CD4-positive, alpha-beta T cell (primary cell): Measurements from ENCODE around the gene LRRC4B. TPM values are rescaled to one million over a fixed set of nuclear protein-coding genes. Genes with fewer than 3 reads are reported as not detected.
A peak's percentile ranks its signal among the peaks of the same experiment; 100 is the strongest.
"Not testable (repeated sequence)": the region's sequence is repeated elsewhere in the genome, so short reads cannot be mapped to it uniquely, and the experiment has no call there.

Experiments used
- ATAC-seq: fragments of 200-7000 bp; cut with Tn5 transposase; one replicate; pipeline ENCODE4 v1.10.0; 2022; ENCODE audit warnings: mild to moderate bottlenecking; ENCODE audit not compliant: poor library complexity
- CTCF ChIA-PET: fragments of 350-600 bp; sonication (Branson Sonifier 250); formaldehyde crosslinking; loops from one replicate; lab custom pipeline; 2021; ENCODE audit warnings: antibody characterized with exemption, inconsistent platforms; lab: Charles Lee
- POLR2A ChIA-PET: fragments of 350-600 bp; sonication (Branson Sonifier 250); formaldehyde crosslinking; loops from one replicate; lab custom pipeline; 2021; ENCODE audit warnings: antibody characterized with exemption, inconsistent platforms; lab: Charles Lee
- DNase-seq, 14 experiments: peaks; one replicate each; pipeline ENCODE4 v3.0.0-alpha.2; 2013 to 2020; ENCODE audit warnings: mixed read lengths in 2 of 14
- H3K27ac ChIP-seq, 2 donors: one replicate each; pipeline versions ENCODE4 v1.5.1 to v1.7.0; 2013; ENCODE audit warnings: low read length in 2 of 2, low read depth in 1 of 2, mild to moderate bottlenecking in 1 of 2
- H3K27me3 ChIP-seq, 2 experiments: 1 replicate in 1 of 2; 2 replicates in 1 of 2; pipeline versions ENCODE4 v1.6.1 to v1.7.0; 2013; ENCODE audit warnings: low read length in 2 of 2, control low read depth in 1 of 2, mild to moderate bottlenecking in 1 of 2, moderate library complexity in 1 of 2; ENCODE audit not compliant: insufficient read depth in 2 of 2, control insufficient read depth in 1 of 2
- H3K36me3 ChIP-seq: one replicate; pipeline ENCODE4 v1.6.1; 2013; ENCODE audit warnings: low read length, control low read depth; ENCODE audit not compliant: insufficient read depth
- H3K4me1 ChIP-seq: one replicate; pipeline ENCODE4 v1.6.1; 2013; ENCODE audit warnings: low read length, control low read depth; ENCODE audit not compliant: insufficient read depth
- H3K4me3 ChIP-seq: one replicate; pipeline ENCODE4 v1.5.1; 2013; ENCODE audit warnings: mild to moderate bottlenecking, low read length, moderate library complexity
- H3K9me3 ChIP-seq, 2 experiments: 1 replicate in 1 of 2; 2 replicates in 1 of 2; pipeline versions ENCODE4 v1.6.1 to v1.7.0; 2013; ENCODE audit warnings: low read length in 2 of 2, mild to moderate bottlenecking in 2 of 2, control low read depth in 1 of 2, moderate library complexity in 1 of 2; ENCODE audit not compliant: control insufficient read depth in 1 of 2, insufficient read depth in 1 of 2
- H3K27ac Mint-ChIP-seq: one replicate; pipeline ENCODE4 v1.8.0; 2020; ENCODE audit warnings: mixed read lengths
- H3K27me3 Mint-ChIP-seq: one replicate; pipeline ENCODE4 v1.8.0; 2021; ENCODE audit warnings: mixed read lengths
- H3K36me3 Mint-ChIP-seq: one replicate; pipeline ENCODE4 v1.8.0; 2021; ENCODE audit warnings: low read depth, mixed read lengths
- H3K4me1 Mint-ChIP-seq: one replicate; pipeline ENCODE4 v1.8.0; 2021; ENCODE audit warnings: low read depth, mixed read lengths
- H3K4me3 Mint-ChIP-seq: one replicate; pipeline ENCODE4 v1.8.0; 2020; ENCODE audit warnings: mild to moderate bottlenecking, mixed read lengths
- H3K9me3 Mint-ChIP-seq: one replicate; pipeline ENCODE4 v1.8.0; 2020; ENCODE audit warnings: mixed read lengths
- CTCF ChIP-seq: fragments of 200-600 bp; IDR thresholded peaks from one replicate; pipeline ENCODE4 v1.8.0; 2022; ENCODE audit warnings: antibody characterized with exemption, mild to moderate bottlenecking
- intact Hi-C, 2 experiments: fragments of 100-400 bp; cut with DNase I in 1 of 2; cut with micrococcal nuclease in 1 of 2; formaldehyde crosslinking; loops; one replicate each; pipeline versions ENCODE4 v1.15.1 to v1.9.0; 2023 to 2025; cut with DNase I, micrococcal nuclease
- total RNA-seq, 174 experiments: library from RNA in 2 of 174; stranded (reverse) in 2 of 174; gene quantifications; one replicate each; pipeline ENCODE4 v1.2.3 and lab custom pipeline; 2021 to 2026

Gene LRRC4B
- total RNA-seq, 2 experiments from 2014 or later, result not detected

- H3K4me3 Mint-ChIP-seq, result no peak overlapping the region
- DNase-seq (peak; percentile 6 to 82 (median 58)), ATAC-seq (peak; percentile 89)
- H3K4me1 Mint-ChIP-seq, result peaks cover 10% of the 10 kb centered on the region
- H3K36me3 Mint-ChIP-seq, result no peaks in the 10 kb centered on the region
- Histone ChIP-seq H3K27ac (no peak overlapping the region), H3K27me3 (peaks cover 15% of the 10 kb centered on the region in 2 experiments), H3K9me3 (peaks cover 0 to 28% of the 10 kb centered on the region in 2 experiments), H3K4me3 (no peak overlapping the region), H3K36me3 (no peaks in the 10 kb centered on the region), H3K4me1 (peaks cover 13% of the 10 kb centered on the region)
- peaks cover 52% of the 10 kb centered on the region for H3K27me3 Mint-ChIP-seq
- no peak overlapping the region for H3K27ac Mint-ChIP-seq
- ChIA-PET POLR2A (no interaction called here), CTCF (interaction anchor here (0.7 kb wide), 1 partner anchor 174 kb away, joined by 3 read pairs; no protein-coding TSS in a partner anchor)
- intact Hi-C loops, result loop anchor here (2.0 kb wide), 1 partner anchor 175 kb away; no protein-coding TSS in a partner anchor
- TF ChIP-seq CTCF, result no peak
- H3K9me3 Mint-ChIP-seq, result peaks cover 7% of the 10 kb centered on the region
These were observed 39.9 kb upstream of the LRRC4B start for GRCh38 chr19:50607874-50608785.

DNA sequence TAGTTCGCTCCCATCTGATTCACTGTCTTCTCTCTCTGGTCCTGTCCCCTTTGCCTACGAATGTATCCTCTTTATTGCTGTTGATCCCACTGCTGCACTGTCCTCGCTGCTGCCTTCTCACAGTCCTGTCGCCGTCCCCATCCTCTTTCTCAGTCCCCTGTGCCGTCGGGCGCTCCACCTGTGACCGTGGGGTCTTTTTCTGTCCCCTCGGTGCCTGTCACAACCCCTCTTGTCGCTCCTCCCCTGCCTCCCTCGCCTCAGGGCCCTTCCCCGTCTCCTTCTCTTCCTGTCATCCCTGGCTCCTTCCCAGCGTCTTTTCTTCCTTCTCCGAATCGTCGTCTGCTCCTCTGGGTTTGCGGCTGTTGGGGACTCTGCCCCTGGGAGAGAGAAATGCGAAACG, 39.2 kb upstream of the LRRC4B start:
- H3K9me3 Mint-ChIP-seq, result peaks cover 7% of the 10 kb centered on the region
- peaks cover 56% of the 10 kb centered on the region for H3K27me3 Mint-ChIP-seq
- TF ChIP-seq CTCF, result no peak
- H3K4me1 Mint-ChIP-seq, result peaks cover 10% of the 10 kb centered on the region
- Histone ChIP-seq H3K36me3 (no peaks in the 10 kb centered on the region), H3K4me1 (peaks cover 13% of the 10 kb centered on the region), H3K9me3 (peaks cover 0 to 28% of the 10 kb centered on the region in 2 experiments), H3K27ac (no peak overlapping the region), H3K4me3 (no peak overlapping the region), H3K27me3 (peaks cover 17 to 21% of the 10 kb centered on the region in 2 experiments)
- ChIA-PET CTCF (no interaction called here), POLR2A (no interaction called here)
- intact Hi-C loops, result loop anchor here (2.0 kb wide), 1 partner anchor 175 kb away; no protein-coding TSS in a partner anchor
- H3K36me3 Mint-ChIP-seq, result no peaks in the 10 kb centered on the region
- ATAC-seq (no peak), DNase-seq (no peak)
- H3K27ac Mint-ChIP-seq, result no peak overlapping the region
- H3K4me3 Mint-ChIP-seq, result no peak overlapping the region

DNA sequence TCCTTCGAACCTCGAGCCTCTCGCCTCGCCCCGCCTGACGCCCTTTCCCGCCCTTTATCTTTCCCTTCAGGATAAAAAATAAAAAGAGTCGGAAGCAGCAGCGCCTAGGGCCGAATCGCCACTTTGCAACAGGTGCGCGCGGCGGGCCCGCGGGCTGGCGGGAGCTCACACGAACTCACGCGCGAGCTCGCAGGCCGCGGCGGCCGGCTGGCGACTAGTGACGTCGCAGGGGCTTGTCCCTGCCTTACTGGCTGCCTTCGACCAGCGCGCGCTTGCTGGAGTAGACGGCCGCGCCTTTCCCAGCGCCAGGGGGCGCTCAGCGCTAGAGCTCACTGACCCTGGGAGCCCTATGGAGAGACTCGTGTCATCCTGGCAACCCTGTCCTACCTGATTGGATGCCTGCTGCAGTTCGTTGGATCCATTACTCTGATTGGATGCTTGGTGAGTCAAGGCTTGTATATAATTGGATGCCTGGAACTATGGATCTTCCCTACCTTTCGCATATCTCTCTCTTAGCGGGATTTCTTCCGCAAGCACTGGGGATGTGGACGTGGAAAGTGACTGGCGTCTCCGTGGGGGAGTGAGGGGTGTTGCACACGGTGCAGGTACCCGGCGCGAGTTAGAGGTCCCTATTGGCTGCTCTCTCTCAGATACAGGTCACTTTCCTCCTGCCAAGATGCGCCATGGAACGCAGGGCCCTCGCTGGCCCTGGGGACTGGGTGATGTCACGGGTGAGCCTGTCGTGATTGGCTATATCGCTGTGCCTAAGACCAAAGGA, 38.0 kb upstream of the LRRC4B start:
- H3K9me3 Mint-ChIP-seq, CTCF ChIA-PET: not testable (repeated sequence)
- H3K4me1 Mint-ChIP-seq, result peaks cover 10% of the 10 kb centered on the region

DNA sequence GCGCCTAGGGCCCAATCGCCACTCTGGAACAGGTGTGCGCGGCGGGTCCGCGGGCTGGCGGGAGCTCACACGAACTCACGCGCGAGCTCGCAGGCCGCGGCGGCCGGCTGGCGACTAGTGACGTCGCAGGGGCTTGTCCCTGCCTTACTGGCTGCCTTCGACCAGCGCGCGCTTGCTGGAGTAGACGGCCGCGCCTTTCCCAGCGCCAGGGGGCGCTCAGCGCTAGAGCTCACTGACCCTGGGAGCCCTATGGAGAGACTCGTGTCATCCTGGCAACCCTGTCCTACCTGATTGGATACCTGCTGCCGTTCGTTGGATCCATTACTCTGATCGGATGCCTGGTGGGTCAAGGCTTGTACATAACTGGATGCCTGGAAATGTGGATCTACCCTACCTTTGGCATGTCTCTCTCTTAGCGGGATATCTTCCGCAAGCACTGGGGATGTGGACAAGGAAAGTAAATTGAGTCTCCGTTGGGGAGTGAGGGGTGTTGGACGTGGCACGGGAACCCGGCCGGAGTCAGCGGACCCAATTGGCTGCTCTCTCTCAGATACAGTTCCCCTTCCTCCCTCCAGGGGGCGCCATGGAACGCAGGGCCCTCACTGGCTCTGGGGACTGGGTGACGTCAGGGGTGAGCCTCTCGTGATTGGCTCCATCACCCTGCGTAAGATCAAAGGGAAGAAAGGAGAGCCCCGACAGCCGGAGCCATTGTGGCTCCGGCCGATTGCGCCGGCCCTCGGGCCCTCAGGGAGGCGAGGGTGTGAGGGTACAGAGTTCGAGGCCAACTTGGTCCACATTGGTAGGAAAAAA, 36.2 kb upstream of the LRRC4B start:
- H3K27me3 Mint-ChIP-seq, result peaks cover 76% of the 10 kb centered on the region
- peaks cover 21 to 32% of the 10 kb centered on the region in 2 experiments for H3K27me3 ChIP-seq
- H3K27ac Mint-ChIP-seq, ATAC-seq, CTCF ChIA-PET, DNase-seq, H3K4me3 ChIP-seq, H3K36me3 ChIP-seq, H3K4me3 Mint-ChIP-seq, H3K27ac ChIP-seq, H3K9me3 Mint-ChIP-seq, intact Hi-C loops, POLR2A ChIA-PET, H3K36me3 Mint-ChIP-seq: not testable (repeated sequence)
- peaks cover 0 to 28% of the 10 kb centered on the region in 2 experiments for H3K9me3 ChIP-seq
- peaks cover 10% of the 10 kb centered on the region for H3K4me1 Mint-ChIP-seq
- H3K4me1 ChIP-seq, result peaks cover 13% of the 10 kb centered on the region

More for the DNA sequence above, 38.0 kb upstream of the LRRC4B start:
- H3K4me3 Mint-ChIP-seq, H3K36me3 ChIP-seq, POLR2A ChIA-PET, DNase-seq, ATAC-seq, H3K27ac Mint-ChIP-seq, H3K27ac ChIP-seq, H3K4me3 ChIP-seq, H3K36me3 Mint-ChIP-seq: not testable (repeated sequence)
- Histone ChIP-seq H3K9me3 (peaks cover 0 to 28% of the 10 kb centered on the region in 2 experiments), H3K4me1 (peaks cover 13% of the 10 kb centered on the region), H3K27me3 (peaks cover 21 to 29% of the 10 kb centered on the region in 2 experiments)
- peaks cover 68% of the 10 kb centered on the region for H3K27me3 Mint-ChIP-seq
- intact Hi-C loops, result loop anchor here (2.0 kb wide), 1 partner anchor 177 kb away; no protein-coding TSS in a partner anchor
